ENCODE data around the gene ITGA8.
"Not testable (repeated sequence)": the region's sequence is repeated elsewhere in the genome, so short reads cannot be mapped to it uniquely, and the experiment has no call there.

Gene ITGA8

DNA sequence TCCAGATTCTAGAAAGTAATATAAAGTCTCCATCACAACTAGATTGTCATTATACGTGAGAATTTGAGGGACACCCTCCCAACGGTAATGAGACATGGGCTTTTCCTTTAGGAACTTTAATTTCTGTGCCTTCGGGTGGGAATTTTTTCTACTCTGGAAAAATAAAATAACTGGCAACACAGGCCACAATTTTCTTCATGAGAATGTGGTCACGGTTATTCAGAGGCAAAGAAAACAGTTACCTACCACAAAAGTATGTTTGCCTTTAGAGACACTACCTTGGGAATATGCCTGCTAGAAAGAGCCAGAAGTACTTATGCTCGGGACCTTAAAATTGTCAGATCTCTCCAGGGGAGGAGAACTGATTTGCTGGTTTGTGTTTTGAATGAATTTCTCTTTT, 99.4 kb downstream of the ITGA8 start:
- DNase-seq (ENCODE audit: low read depth in 2 of 2), result no peak

DNA sequence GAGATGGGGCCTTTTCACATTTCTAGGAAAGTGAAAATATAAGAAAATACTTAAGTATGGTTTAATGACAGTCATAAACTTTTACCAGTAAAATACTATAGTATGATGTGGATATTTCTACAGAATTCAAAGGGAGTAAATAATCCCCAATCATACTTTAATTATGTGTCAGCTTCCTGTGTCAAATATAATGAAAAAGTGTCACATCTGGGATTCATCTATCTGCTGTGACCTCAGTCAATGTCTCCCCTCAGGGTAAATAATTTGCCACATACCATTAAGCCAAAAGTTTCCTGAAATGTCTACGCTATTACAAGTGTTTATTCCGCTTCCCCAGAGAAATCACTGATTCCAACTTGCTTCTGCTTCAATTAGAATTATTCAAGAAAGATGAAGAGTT, 110.5 kb downstream of the ITGA8 start:
- no peak for DNase-seq (ENCODE audit: low read depth in 2 of 2)

DNA sequence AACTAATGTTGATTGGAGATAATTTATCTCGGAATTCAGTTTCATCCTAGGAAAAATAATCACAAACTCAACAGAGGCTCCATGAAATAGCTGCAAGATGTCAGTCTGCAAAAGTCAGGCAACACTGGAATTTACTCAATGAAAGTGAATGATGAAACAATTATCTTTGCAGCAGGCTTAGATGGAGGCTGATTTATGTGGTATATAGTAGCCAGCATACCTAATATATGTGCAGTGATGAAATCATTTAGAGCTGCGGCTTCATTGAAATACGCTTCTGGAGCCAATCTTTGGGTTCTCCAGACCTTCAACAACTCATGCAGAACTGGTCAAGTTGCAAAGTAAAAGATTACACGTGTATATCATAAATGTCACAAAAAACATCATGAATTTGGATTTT, 113.3 kb downstream of the ITGA8 start:
- no peak for DNase-seq (ENCODE audit: low read depth in 2 of 2)

DNA sequence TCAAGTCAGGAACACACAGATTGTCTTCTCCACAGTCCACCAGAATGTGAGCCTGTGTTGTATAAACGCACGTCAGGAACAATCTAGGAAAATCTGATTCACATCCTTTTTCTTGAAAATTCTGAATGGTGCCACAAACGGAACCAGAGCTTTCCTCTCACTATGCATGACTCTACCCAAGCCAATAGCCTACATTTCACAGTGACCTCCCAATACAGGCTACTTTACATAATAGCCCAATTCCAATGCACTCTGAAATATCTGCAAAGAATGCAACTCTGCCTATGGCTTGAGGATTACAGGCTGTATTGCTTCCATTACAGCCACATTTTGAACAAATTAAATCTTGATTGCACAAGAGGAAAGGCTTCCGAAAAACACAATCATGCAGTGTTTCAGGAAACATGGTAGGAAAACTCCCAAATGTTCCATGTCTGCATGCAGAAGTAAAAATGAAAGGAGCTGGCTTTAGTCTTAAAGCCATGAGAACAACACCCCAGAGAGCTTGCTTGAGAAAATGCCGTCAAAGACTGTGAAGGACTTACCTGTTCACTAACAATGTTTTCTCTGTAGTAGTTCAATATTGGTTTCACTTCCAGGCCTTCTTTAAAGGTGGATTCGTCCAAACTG, 113.9 kb downstream of the ITGA8 start:
- DNase-seq (ENCODE audit: low read depth in 2 of 2), result no peak

DNA sequence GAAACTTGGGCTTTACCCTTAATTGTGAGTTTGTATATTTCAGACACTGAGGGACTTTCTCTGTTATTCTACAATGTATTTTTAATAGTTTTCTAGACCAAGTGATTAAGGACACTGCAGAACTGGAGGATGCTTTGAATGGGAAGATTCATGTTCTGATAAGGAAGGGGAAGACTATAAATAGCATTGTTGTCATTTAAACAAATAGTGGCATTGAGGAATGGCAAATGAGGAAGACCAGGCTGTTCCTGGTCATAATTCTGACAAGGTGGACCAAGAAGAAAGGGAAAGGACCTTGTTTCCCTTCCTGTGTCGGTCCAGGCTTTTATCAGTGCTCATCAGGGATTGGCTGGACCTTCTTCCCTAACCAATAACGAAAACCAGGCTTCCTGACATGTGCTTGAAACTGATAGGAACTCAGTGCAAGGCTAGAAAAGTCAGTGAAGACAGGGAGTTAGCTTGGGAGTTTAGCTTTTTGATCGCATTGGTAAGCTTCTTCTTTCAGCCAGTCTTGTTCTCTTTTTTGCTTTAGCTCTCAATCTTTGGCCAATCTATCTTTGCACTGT, 116.2 kb downstream of the ITGA8 start:
- no peak for DNase-seq (ENCODE audit: low read depth in 2 of 2)

DNA sequence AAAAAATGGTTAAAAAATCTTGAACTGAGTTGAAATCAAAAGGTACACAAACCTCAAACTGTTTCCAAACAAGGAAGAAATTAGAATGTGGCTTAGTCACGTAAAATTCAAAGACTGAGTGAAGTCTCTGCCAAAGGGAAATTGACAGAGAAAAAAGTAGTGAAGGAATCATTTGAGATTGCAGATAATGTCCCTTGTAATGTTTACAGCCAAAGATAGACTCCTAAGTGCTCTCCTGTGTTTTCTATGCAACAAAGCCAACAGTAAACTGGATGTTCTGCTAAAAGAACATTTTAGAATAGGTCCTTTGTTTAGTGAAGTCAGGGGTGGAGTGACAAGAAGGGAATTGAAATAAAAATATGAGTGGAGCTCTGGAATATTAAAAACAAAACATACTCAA, 117.9 kb downstream of the ITGA8 start:
- DNase-seq (ENCODE audit: low read depth in 2 of 2), result no peak

DNA sequence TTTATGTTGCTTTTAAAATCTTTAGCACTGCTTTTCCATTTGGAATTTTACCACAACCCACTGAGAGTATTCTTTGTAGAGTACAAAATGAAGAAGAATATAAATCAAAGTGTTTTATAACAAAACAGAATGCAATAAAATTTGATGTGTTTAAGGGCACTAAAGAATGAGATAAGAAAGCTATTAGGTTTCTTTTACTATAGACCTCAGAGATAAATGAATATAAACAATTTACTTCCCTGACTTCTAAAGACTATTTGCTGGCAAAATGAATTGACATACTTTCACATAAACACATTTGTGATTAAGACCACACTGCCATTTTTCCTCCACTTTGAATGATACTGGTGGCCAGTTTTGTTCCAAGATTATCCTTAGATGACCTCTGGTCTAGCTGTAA, 124.5 kb downstream of the ITGA8 start:
- DNase-seq (ENCODE audit: low read depth in 2 of 2), result no peak

DNA sequence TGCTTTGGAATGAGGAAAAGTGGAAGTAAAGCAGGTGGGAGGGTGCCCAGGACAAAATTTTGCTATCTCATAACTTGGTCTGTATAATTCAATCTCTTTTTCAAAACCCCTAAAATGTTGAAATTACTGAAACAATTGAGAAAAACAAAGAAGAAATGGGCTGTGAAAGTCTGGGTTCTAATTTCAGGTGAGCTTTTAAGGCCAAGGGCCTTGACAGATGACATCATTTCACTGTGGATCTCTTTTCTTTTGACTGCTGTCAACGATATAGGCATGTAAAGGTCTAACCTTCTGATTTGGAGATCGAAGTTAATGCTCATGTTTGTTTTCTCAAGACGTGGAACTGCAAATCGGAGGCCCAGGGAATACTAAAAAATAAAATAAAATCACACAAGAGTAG, 127.8 kb downstream of the ITGA8 start:
- no peak for DNase-seq (ENCODE audit: low read depth in 2 of 2)

DNA sequence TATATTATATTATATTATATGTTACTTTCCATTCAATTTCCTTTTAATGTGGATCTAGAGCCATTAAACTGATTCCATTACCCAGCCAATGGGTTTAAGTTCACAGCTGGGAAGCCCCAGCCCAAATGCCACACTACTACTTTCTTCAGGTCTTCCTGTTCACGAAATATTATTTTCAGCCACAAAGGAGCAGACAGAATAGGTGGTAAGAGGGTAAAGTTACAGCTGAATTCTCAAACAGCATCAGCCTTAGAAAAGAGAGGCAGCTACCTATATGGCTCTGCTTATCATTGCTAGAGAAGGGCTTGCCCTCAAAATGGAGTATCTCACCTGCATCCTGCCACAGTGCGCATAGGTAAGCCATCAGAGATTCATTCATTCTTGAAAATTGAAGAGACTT, 128.3 kb downstream of the ITGA8 start:
- no peak for DNase-seq (ENCODE audit: low read depth in 2 of 2)

DNA sequence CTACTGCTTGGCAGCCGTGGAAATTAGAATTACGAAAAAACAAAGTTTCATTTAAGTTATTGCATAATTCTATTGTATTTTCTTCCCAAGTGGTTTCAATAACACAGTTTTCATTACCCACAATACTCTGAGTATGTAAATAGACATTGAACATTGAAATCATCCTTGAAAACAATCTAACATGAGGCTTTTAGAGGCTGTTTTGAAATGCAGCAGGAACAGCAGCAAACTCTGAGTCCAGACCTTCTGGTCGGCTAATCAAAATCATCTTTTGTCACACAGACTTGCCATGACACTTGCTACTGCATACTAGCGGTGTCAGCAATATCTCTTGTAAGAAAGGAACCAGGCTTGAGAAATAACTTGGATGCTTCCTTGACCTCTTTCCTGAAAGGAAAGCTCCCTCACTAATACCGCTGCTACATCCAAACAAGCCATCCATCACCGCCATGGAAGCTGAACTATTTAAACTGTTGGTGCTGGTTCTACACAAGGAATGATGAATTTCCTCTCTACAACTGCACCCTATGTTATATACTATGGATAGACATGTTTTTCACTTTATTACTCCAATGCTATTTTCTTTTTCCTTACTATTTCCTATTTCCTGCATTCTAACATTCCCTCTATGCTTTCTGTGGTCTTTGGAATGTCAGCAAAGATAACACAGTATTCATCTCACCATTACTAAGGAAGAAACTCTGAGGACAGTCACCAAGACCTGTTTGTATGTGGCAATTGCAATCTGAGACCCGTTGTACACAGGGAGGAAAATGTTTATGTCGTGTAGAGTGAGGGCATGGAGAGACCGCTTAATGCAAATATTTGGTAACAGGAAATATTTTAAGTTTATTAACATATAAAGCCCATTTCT, 130.8 kb downstream of the ITGA8 start:
- DNase-seq (ENCODE audit: low read depth in 2 of 2), result no peak

DNA sequence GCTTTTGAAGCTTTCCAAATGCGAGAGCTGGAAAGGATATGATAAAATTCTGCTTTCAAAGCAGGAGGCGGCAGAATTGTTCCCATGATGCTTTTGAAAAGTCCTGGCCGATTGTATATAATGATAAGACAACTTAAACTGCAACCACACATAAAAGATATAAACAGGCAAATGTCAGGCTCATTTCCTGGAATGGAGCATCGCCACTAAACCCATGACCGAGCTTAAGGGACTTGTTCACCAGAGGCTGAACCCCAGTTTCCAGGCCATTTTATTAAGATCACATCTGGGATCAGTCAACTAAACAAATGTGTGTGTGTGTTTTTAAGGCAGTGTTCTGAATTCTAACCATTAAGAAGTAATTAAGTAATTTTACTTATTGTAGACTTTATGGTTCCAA, 131.6 kb downstream of the ITGA8 start:
- no peak for DNase-seq (ENCODE audit: low read depth in 2 of 2)

DNA sequence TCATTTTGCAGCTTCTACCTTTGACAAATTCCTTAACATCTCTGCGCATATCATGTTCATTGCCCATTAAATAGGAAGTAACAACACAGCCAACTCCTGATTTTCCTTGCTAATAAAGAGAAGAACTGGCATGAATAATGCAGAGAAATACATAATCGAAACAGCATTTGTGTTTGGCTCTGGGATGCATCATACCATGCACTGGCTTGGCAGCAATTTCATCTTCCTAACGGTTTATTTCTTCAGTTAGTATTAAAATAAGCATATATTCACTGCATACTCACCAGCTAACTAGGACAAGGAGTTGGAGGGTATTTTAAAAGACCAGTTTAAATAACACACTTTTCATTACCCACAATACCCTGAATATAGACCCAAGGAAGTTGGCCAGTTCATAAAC, 132.5 kb downstream of the ITGA8 start:
- DNase-seq (ENCODE audit: low read depth in 2 of 2), result no peak

DNA sequence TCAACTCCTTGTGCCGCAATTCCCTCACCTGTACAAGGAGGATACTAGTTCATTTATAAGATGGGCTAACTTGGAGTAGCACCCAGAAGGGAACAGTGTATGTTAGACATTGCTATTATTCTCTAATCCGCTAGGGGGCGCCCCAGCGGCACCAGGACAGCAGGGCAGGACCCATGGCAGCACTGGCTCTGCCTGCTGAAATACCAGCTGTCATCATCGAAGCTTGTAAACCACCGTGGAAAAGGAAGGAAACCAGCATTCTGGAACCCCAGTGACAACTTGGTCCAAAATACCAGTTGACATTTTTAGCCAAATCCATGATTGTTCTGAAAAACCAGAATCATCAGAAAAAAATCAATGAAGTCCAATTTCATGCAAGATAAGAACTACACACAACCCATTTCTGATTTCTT, 134.4 kb downstream of the ITGA8 start:
- no peak for DNase-seq (ENCODE audit: low read depth in 2 of 2)

DNA sequence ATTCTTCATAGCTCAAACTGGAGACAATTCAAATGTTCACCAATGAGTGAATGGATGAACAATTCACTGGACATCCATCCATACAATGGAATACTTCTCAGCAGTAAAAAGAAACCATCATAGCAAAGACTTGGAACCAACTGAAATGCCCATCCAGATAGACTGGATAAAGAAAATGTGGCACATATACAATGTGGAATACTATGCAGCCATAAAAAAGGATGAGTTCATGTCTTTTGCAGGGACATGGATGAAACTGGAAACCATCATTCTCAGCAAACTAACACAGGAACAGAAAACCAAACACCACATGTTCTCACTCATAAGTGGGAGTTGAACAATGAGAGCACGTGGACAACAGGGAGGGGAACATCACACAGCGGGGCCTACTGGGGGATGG, 136.8 kb downstream of the ITGA8 start:
- DNase-seq (ENCODE audit: low read depth in 2 of 2), result not testable (repeated sequence)

DNA sequence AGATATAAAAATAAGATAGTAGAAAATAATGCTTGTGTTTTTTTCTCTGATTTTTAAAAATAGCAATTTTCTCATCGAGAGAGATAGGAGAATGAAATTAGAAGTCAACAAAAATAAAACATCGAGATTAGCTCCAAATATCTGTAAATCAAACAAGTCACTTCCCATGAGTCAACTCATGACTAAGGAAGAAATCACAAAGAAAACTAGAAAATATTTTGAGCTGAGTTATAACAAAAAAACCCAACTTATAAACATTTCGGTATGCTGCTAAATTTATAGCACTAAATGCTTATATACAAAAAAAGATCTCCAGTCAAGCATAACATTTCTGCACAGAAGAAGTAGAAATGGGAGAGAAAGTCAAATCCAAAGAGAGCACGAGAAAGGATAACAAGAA, 140.1 kb downstream of the ITGA8 start:
- no peak for DNase-seq (ENCODE audit: low read depth in 2 of 2)

DNA sequence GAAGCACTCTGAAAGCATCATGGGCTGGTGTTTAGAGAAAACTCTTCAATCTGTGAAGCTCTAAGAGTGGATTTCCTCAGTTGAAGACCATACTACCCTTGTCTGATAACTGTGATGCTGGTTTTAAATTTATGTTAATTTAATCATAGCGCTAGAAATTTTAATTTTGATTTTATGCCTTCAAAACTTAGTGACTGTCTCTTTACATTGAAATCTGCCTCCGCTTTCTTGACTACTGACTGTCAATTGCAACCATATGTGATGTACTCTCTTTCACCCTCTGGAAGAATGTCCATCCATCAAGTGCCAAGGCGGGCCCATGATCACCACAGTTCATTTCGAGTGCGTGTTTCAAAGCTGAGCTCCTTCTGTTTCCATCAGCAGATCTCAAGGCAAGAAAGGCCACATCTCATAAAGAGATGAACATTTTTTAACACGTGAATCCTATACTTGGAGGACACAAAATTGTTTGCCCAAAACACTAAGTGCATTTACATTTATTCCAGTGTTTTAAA, 147.1 kb downstream of the ITGA8 start:
- DNase-seq (ENCODE audit: low read depth in 2 of 2), result no peak

DNA sequence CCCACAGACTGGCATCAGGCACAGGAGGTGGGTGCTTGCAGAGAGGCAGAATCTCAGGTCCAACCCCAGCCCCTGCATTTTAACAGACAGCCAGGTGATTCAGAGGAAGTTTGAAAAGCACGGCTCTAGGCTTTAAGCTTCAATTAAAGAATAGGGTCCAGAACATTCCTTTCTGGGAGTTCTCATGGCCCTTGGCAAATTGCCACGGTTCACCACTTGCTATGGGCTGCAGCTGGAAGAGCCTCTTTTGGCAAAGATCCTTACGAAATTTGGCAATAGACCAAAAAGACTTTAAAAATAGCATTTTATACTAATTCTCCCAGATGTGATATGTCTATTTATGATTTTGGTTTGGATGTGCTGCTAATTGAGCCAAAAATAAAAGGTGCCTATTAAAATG, 148.1 kb downstream of the ITGA8 start:
- DNase-seq (ENCODE audit: low read depth in 2 of 2), result no peak

DNA sequence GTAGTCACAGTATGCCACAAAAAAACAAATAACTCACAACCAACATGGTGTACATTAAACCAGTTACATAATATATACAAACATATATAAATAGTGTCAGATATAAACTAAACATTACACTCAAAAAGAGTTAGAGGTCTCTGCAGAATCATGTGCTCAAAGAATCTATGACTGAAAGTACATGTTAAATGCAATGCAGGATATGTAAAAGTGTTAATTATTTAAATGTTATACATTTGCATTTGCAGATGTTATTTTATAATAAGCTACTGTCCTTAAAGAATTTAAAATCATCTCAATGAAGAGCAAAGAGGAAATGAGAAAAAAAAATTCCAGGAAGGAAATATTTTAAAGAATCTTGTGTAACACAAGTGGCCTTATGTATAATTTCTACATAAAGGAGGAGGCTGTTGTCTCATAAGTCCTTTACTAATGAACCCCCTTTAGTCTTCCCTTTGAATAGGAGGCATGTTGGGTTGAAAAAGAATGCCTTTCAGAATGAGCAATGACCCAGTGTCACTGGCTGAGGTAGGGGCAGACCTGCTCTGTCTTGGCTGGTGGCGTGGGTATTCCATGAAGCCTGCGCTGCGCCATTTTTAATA, 148.9 kb downstream of the ITGA8 start:
- no peak for DNase-seq (ENCODE audit: low read depth in 2 of 2)

DNA sequence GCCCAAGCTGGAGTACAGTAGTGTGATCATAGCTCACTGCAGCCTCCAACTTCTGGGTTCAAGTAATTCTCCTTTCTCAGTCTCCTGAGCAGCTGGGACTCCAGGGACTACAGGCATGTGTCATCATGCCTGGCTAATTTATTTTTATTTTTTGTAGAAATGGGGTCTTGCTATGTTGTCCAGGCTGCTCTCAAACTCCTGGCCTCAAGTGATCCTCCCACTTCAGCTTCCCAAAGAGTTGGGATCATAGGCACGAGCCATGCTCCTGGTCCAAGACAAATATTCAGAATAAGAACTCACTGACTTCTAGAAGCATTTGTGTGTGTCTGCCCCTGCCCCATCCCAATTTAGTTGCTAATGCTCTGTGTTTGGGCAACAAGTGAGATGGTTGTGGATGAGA, 151.8 kb downstream of the ITGA8 start:
- no peak for DNase-seq (ENCODE audit: low read depth in 2 of 2)

DNA sequence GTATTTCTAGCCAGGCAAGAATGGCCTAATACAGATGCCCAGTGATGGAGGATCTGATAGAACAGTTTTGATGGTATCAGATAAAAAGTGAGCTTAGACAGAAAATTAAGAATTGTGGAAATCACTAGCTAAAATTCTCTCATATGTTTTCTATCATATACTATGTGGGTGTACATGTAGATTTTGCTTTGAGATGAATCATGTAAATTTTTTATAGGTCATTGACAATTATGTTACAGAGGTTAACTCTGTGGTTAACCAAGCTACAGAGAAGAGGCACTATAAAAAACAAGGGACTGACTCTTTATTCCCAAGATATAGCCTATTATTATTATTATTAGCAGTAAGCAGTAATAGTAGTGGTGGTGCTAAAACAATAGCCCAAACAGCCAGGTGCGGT, 156.5 kb downstream of the ITGA8 start:
- DNase-seq (ENCODE audit: low read depth in 2 of 2), result no peak

DNA sequence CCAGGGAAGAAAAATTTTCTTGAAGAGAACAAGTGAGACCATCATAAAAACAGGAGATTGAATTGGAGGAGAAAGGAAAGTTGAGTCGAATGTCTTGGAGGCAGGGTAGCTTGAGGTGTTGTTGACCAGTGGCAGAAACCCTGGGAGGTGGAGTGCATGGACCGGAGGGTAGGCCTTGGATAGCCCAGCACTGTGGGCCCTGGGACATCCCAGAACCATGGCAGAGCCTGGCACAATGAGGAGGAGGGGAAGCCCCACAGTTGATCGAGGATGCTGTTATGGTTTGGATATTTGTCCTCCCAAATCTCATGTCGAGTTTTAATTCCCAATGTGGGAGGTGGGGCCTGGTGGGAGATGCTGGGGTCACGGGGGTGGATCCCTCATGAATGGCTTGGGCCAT, 157.1 kb downstream of the ITGA8 start:
- DNase-seq (ENCODE audit: low read depth in 2 of 2), result no peak

DNA sequence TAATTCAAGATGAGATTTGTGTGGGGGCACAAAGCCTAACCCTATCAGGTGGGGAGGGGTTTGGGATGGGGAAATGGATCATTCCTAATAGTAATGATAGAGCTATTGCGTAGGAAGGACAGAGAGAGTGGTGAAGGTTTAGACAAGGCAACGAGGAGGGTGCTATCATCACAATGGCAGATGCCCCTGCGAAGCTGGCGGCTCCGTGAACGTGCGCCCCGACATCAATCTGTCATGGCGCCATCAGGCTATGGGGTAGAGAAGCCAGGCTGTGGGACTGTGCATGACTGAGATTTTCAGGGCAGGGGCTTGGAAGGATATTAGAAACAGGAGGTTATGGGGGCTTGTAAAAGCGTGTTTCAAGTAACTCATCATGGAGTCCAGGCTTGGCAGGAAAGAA, 157.6 kb downstream of the ITGA8 start:
- no peak for DNase-seq (ENCODE audit: low read depth in 2 of 2)

DNA sequence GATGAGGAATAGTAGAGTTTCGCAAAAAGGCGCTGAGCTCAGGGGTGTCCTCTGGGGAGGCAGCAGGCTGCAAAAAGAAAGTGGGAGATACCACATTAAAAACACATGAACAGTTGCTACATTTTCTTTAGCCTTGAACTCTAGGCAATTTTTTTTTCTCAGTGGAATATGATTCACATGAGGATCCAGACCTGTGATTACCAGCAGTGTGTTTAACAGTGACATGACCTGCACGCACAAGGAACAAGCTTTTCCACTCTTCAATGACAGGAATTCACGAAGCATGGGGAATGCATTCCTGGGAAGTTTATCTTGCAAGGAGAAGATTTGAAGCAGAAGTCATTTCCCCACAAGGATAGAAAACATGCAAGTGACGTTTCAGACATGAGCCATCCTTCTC, 161.6 kb downstream of the ITGA8 start:
- DNase-seq (ENCODE audit: low read depth in 2 of 2), result no peak
